HCT116 (cell line): Measurements from ENCODE around the gene CTIF. TPM values are rescaled to one million over a fixed set of nuclear protein-coding genes. Genes with fewer than 3 reads are reported as not detected.

Experiments used
- ATAC-seq: fragments of 200-7000 bp; cut with Tn5 transposase; 2 replicates; pipeline ENCODE4 v1.9.1; 2020; ENCODE audit warnings: mild to moderate bottlenecking, moderate library complexity
- BruUV-seq: library from RNA; stranded (reverse); fragments of 400-500 nt; replicated peaks from 2 replicates; lab custom pipeline; 2021; lab: Mats Ljungman, UMichigan
- CTCF ChIA-PET: fragments of 300-600 bp; sonication (Branson Sonifier 250); formaldehyde crosslinking; loops from one replicate; lab custom pipeline; 2021; ENCODE audit warnings: antibody characterized with exemption; lab: Charles Lee
- POLR2A ChIA-PET: fragments of 300-600, 350-600 bp; sonication (Branson Sonifier 250); formaldehyde crosslinking; loops from one replicate; lab custom pipeline; 2021; ENCODE audit warnings: antibody characterized with exemption; lab: Charles Lee
- RAD21 ChIA-PET, 2 experiments: fragments of 300-600 bp; sonication (Branson Sonifier 250); formaldehyde crosslinking; loops; one replicate each; lab custom pipeline; 2023; ENCODE audit warnings: low total read pairs in 2 of 2; ENCODE audit not compliant: uncharacterized antibody in 2 of 2, unreplicated experiment in 2 of 2, low non-redundant PET in 1 of 2; lab: Charles Lee
- DNase-seq: peaks from one replicate; pipeline ENCODE4 v3.0.0-alpha.2; 2010; ENCODE audit warnings: low read depth, low spot score
- H2AFZ ChIP-seq: fragments of 200-600 bp; shearing (Covaris generic), sonication (generic); 2 replicates; pipeline ENCODE4 v1.6.1; 2017; ENCODE audit warnings: low read depth, mixed run types, mixed read lengths, antibody characterized with exemption, low read length; ENCODE audit not compliant: poor library complexity, severe bottlenecking
- H3K27ac ChIP-seq: 2 replicates; pipeline ENCODE4 v1.5.1; 2012; ENCODE audit warnings: low read depth, low read length
- H3K27me3 ChIP-seq: fragments of 200-600 bp; sonication (generic); 2 replicates; pipeline ENCODE4 v1.6.1; 2016; ENCODE audit warnings: mixed run types, low read length, mixed read lengths; ENCODE audit not compliant: insufficient read depth
- H3K36me3 ChIP-seq, 2 experiments: fragments of 200-500 bp in 1 of 2; fragments of 200-600 bp in 1 of 2; sonication (Bioruptor generic) in 1 of 2; sonication (generic) in 1 of 2; 2 replicates each; pipeline versions ENCODE4 v1.5.1 to v1.6.1; 2014 to 2016; ENCODE audit warnings: low read length in 2 of 2, inconsistent platforms in 1 of 2, mixed read lengths in 1 of 2, mixed run types in 1 of 2; ENCODE audit not compliant: insufficient read depth in 2 of 2, control insufficient read depth in 1 of 2
- H3K4me1 ChIP-seq, 2 experiments: fragments of 200-600 bp in 1 of 2; sonication (generic) in 1 of 2; 2 replicates each; pipeline versions ENCODE4 v1.5.1 to v1.6.1; 2012 to 2017; ENCODE audit warnings: low read length in 2 of 2, inconsistent platforms in 1 of 2, mild to moderate bottlenecking in 1 of 2, mixed read lengths in 1 of 2, mixed run types in 1 of 2, moderate library complexity in 1 of 2; ENCODE audit not compliant: insufficient read depth in 2 of 2, control insufficient read depth in 1 of 2
- H3K4me2 ChIP-seq: fragments of 200-600 bp; sonication (generic); 2 replicates; pipeline ENCODE4 v1.6.1; 2017; ENCODE audit warnings: mixed run types, low read length, mixed read lengths
- H3K4me3 ChIP-seq, 2 experiments: fragments of 200-600 bp in 1 of 2; sonication (generic) in 1 of 2; replicated peaks in 1 of 2; 2 replicates each; pipeline ENCODE4 v1.5.1; 2011 to 2016; ENCODE audit warnings: low read length in 2 of 2, control low read depth in 1 of 2, low read depth in 1 of 2, mild to moderate bottlenecking in 1 of 2, mixed read lengths in 1 of 2, mixed run types in 1 of 2
- H3K79me2 ChIP-seq: fragments of 200-600 bp; sonication (generic); 2 replicates; pipeline ENCODE4 v1.6.1; 2017; ENCODE audit warnings: mild to moderate bottlenecking, mixed run types, low read length, moderate library complexity, mixed read lengths; ENCODE audit not compliant: insufficient read depth
- H3K9ac ChIP-seq: fragments of 200-600 bp; sonication (generic); 2 replicates; pipeline ENCODE4 v1.6.1; 2016; ENCODE audit warnings: low read length, mixed read lengths
- H3K9me2 ChIP-seq: fragments of 200-600 bp; sonication (generic), shearing (Covaris generic); 2 replicates; pipeline ENCODE4 v1.6.1; 2017; ENCODE audit warnings: mixed run types, mild to moderate bottlenecking, moderate library complexity; ENCODE audit not compliant: insufficient read depth
- H3K9me3 ChIP-seq, 2 experiments: fragments of 200-500 bp in 1 of 2; fragments of 200-600 bp in 1 of 2; sonication (Bioruptor generic) in 1 of 2; sonication (generic) in 1 of 2; 2 replicates each; pipeline ENCODE4 v1.6.1; 2014 to 2017; ENCODE audit warnings: low read length in 2 of 2, mixed read lengths in 2 of 2, inconsistent platforms in 1 of 2, low read depth in 1 of 2, mild to moderate bottlenecking in 1 of 2, mixed run types in 1 of 2, moderate library complexity in 1 of 2; ENCODE audit not compliant: control insufficient read depth in 1 of 2, insufficient read depth in 1 of 2
- H4K20me1 ChIP-seq: fragments of 200-600 bp; sonication (generic), shearing (Covaris generic); 2 replicates; pipeline ENCODE4 v1.6.1; 2017; ENCODE audit warnings: mixed run types, mild to moderate bottlenecking, moderate library complexity; ENCODE audit not compliant: insufficient read depth
- CBX3 ChIP-seq: IDR thresholded peaks from 2 replicates; pipeline ENCODE4 v1.6.1; 2012; ENCODE audit warnings: low read depth
- CTCF ChIP-seq, 3 experiments: fragments of 200-600 bp in 1 of 3; sonication (generic) in 1 of 3; IDR thresholded peaks in 2 of 3; conservative IDR thresholded peaks in 1 of 3; 2 replicates each; pipeline ENCODE4 v1.5.1; 2012 to 2017; ENCODE audit warnings: low read depth in 2 of 3, low read length in 2 of 3, antibody characterized with exemption in 1 of 3, borderline replicate concordance in 1 of 3, control low read depth in 1 of 3, mild to moderate bottlenecking in 1 of 3, mixed read lengths in 1 of 3, mixed run types in 1 of 3, moderate library complexity in 1 of 3; ENCODE audit not compliant: insufficient read depth in 1 of 3
- EGR1 ChIP-seq: IDR thresholded peaks from 2 replicates; pipeline ENCODE4 v1.6.1; 2012; ENCODE audit warnings: low read depth
- ELF1 ChIP-seq: IDR thresholded peaks from 2 replicates; pipeline ENCODE4 v1.6.1; 2012; ENCODE audit warnings: low read depth, borderline replicate concordance
- EZH2 ChIP-seq: fragments of 200-600 bp; sonication (generic); IDR thresholded peaks from 2 replicates; pipeline ENCODE4 v1.6.1; 2017; ENCODE audit warnings: antibody characterized with exemption, mixed run types
- FOSL1 ChIP-seq: IDR thresholded peaks from 2 replicates; pipeline ENCODE4 v1.6.1; 2012; ENCODE audit warnings: low read depth
- JUND ChIP-seq: IDR thresholded peaks from 2 replicates; pipeline ENCODE4 v1.6.1; 2012
- POLR2A ChIP-seq: IDR thresholded peaks from 2 replicates; pipeline ENCODE4 v1.7.0; 2011; ENCODE audit warnings: borderline replicate concordance; ENCODE audit not compliant: insufficient read depth, insufficient read length; ENCODE audit errors: extremely low read depth
- POLR2AphosphoS5 ChIP-seq: IDR thresholded peaks from 2 replicates; pipeline ENCODE4 v1.6.1; 2011; ENCODE audit warnings: mild to moderate bottlenecking, low read depth, low read length, moderate library complexity
- TCF7L2 ChIP-seq: IDR thresholded peaks from 2 replicates; pipeline ENCODE4 v1.7.0; 2011; ENCODE audit warnings: borderline replicate concordance, inconsistent platforms; ENCODE audit not compliant: insufficient read depth, insufficient read length; ENCODE audit errors: extremely low read depth
- ZBTB33 ChIP-seq: IDR thresholded peaks from 2 replicates; pipeline ENCODE4 v1.6.1; 2011; ENCODE audit warnings: mild to moderate bottlenecking, low read length, moderate library complexity; ENCODE audit not compliant: insufficient replicate concordance; ENCODE audit errors: extremely low read depth
- ZFX ChIP-seq: fragments of 450-650 bp; IDR thresholded peaks from 2 replicates; pipeline ENCODE4 v1.6.1; 2017
- ZNF274 ChIP-seq: fragments of 200-500 bp; sonication (Bioruptor generic); IDR thresholded peaks from 2 replicates; pipeline ENCODE4 v1.6.1; 2014; ENCODE audit warnings: mild to moderate bottlenecking, low read depth, low read length, inconsistent platforms
- intact Hi-C: fragments of 100-400 bp; cut with micrococcal nuclease; formaldehyde crosslinking; loops from 2 replicates; pipeline ENCODE4 v1.10.0; 2022
- total RNA-seq: library from RNA; stranded (reverse); gene quantifications from one replicate; pipeline ENCODE4 v1.2.1, GENCODE V29; 2021; ENCODE audit not compliant: unreplicated experiment

Gene CTIF
- total RNA-seq, 1 experiment from 2014 or later = 19.7 TPM

- intact Hi-C loops = no loop called here
- H3K79me2 ChIP-seq = no peaks in the 10 kb centered on the region
- H3K27me3 ChIP-seq = no peaks in the 10 kb centered on the region
- CTCF ChIA-PET = no interaction called here
- no TSS peak for BruUV-seq
- no peaks in the 10 kb centered on the region for H4K20me1 ChIP-seq
- no peak for DNase-seq
- no peak for TF ChIP-seq POLR2AphosphoS5
- TF ChIP-seq CTCF (IDR thresholded peaks at IDR 0.05 in 2 of 3, conservative IDR thresholded peaks at IDR 0.05 in 1 of 3; ENCODE audit: borderline replicate concordance in 1 of 3, insufficient read depth in 1 of 3, low read depth in 2 of 3, low read length in 2 of 3) = no peak
- no peak for TF ChIP-seq EZH2
- TF ChIP-seq FOSL1 = no peak
- no peak for TF ChIP-seq TCF7L2
- TF ChIP-seq ZBTB33 = no peak
- no peak for TF ChIP-seq ELF1
- TF ChIP-seq ZNF274 = no peak
- no peak for TF ChIP-seq CBX3
- no peak for TF ChIP-seq ZFX
- no peak for TF ChIP-seq POLR2A
- no peak for TF ChIP-seq EGR1
- TF ChIP-seq JUND = no peak
- no peak overlapping the region for H3K4me3 ChIP-seq
- ATAC-seq = no peak
- POLR2A ChIA-PET = no interaction called here
- no peaks in the 10 kb centered on the region for H3K9me2 ChIP-seq
- H3K9ac ChIP-seq = no peak overlapping the region
- RAD21 ChIA-PET = no interaction called here
- no peak overlapping the region for H3K4me2 ChIP-seq
- H3K27ac ChIP-seq = no peak overlapping the region
- peaks cover under 1 to 11% of the 10 kb centered on the region in 2 experiments; a peak in 3 of 4 replicates for H3K4me1 ChIP-seq
- H3K9me3 ChIP-seq = no peaks in the 10 kb centered on the region
- H2AFZ ChIP-seq = no peak overlapping the region
- no peaks in the 10 kb centered on the region for H3K36me3 ChIP-seq
These were observed 314.8 kb downstream of the CTIF start for GRCh38 chr18:48853588-48853987.
